Upper lobe of left lung (tissue), 6 donors: ENCODE results near the gene KDM3A. TPM values are rescaled to one million over a fixed set of nuclear protein-coding genes. Genes with fewer than 3 reads are reported as not detected.

Source experiments
- ATAC-seq, 2 donors: fragments of 200-7000 bp; cut with Tn5 transposase; one replicate each; pipeline ENCODE4 v1.9.1; 2022; ENCODE audit warnings: mild to moderate bottlenecking in 2 of 2, moderate library complexity in 2 of 2; ENCODE audit not compliant: low FRiP score in 2 of 2
- DNase-seq, 2 donors: peaks; one replicate each; pipeline ENCODE4 v3.0.0-alpha.2; 2019 to 2020
- H3K27ac ChIP-seq, 4 donors: fragments of 200-600 bp; sonication (generic); one replicate each; pipeline ENCODE4 v1.5.1; 2016 to 2019
- H3K27me3 ChIP-seq, 4 donors: fragments of 200-600 bp; sonication (generic); one replicate each; pipeline ENCODE4 v1.5.1; 2017 to 2019
- H3K36me3 ChIP-seq, 4 donors: fragments of 200-600 bp; sonication (generic); one replicate each; pipeline ENCODE4 v1.5.1; 2016 to 2019
- H3K4me1 ChIP-seq, 4 donors: fragments of 200-600 bp; sonication (generic); one replicate each; pipeline ENCODE4 v1.5.1; 2018 to 2019
- H3K4me3 ChIP-seq, 4 donors: fragments of 200-600 bp; sonication (generic); one replicate each; pipeline ENCODE4 v1.5.1; 2017 to 2019; ENCODE audit warnings: mild to moderate bottlenecking in 2 of 4, moderate library complexity in 1 of 4
- H3K9me3 ChIP-seq, 4 donors: fragments of 200-600 bp; sonication (generic); one replicate each; pipeline ENCODE4 v1.5.1; 2018 to 2019
- EP300 ChIP-seq, 4 donors: sonication (generic); formaldehyde crosslinking; IDR thresholded peaks; one replicate each; pipeline ENCODE4 v1.5.1; 2017; ENCODE audit warnings: antibody characterized with exemption in 4 of 4, control low read depth in 2 of 4
- POLR2A ChIP-seq, 4 donors: fragments of 450-650 bp; IDR thresholded peaks; one replicate each; pipeline ENCODE4 v1.5.1; 2016 to 2017; ENCODE audit warnings: antibody characterized with exemption in 4 of 4, mild to moderate bottlenecking in 2 of 4
- POLR2AphosphoS5 ChIP-seq, 2 donors: sonication (generic); formaldehyde crosslinking; IDR thresholded peaks; one replicate each; pipeline ENCODE4 v1.5.1; 2017; ENCODE audit warnings: antibody characterized with exemption in 2 of 2
- WGBS, 2 donors: methylation state at CpG; one replicate each; pipeline ENCODE4 v1.1.5; 2017 to 2018; 5-methylcytosine and 5-hydroxymethylcytosine counted together
- total RNA-seq, 6 donors: library from RNA; depleted of rRNA in 4 of 6; stranded (reverse); fragments of >200 nt in 4 of 6; gene quantifications; one replicate each; pipeline versions ENCODE4 v1.1.0 to v1.2.1, GENCODE V29; 2016 to 2021
- TF ChIP-seq, protein P1 (sequence below), 6 experiments: fragments of 450-650 bp in 4 of 6; fragments of 200-600 bp in 2 of 6; sonication (generic) in 2 of 6; IDR thresholded peaks; one replicate each; pipeline ENCODE4 v1.5.1; 2016 to 2019; ENCODE audit warnings: antibody characterized with exemption in 6 of 6
- donor health status: DM: no; HTN: no; CAD: no; lungs with moderate emphysema.
- donor health status: DM: no; HTN: yes; CAD: no; lungs with severe emphysema.

KDM3A gene
- total RNA-seq, 6 donors from 2014 or later = 24.9 to 68.9 (median 44.5) TPM

DNA sequence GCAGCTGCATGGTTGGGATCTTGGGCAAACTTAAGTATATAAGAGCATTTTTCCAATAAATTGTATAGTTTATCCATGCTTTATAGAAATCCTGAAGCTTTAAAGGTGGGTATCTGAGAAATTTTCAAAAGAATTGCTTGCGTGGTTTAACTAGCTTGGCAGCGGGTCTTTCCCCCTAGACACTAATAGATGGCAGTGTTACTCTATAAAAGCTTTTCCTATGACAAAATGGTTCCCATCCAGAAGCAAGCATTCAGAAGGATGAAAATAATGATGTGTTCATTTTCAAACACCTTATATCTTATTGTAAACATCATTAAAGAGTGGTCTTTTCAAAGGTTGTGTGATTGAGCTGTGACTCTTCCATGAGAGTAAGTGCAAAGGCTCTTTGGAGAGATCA is 45.9 kb downstream of the KDM3A start:
- no peak for DNase-seq

DNA sequence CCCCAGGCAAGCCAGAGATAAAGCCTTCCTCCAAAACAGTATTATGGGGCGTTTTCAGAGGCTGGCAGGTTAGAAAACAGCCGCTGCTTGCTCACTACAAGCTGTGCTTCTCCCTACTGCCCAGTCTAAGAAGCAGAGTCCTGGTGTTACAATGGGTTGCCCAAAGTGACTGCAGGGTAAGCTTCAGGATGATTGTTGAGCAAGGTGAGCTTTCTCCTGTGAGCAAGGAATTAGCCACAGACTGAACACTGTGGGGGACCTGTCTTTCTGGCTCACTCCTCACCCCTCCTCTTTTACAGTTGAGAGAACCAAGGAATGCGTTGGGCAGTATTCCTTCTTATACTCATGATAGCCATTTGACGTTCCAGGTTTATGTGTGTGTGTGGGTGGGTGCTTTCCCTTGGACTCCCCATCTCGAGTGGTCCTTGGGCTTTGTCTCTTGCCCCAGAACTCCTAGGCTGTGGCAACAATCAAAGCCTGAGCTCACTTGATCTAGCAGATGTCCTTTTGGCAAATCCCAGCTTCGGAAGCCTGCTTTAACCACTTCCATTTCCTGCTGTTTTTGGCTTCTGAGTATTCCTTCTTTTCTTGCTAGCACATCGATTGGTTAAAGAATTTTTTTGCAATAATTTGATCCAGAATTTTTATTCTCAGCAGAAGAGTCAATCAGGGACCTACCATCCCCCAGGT is 47.5 kb downstream of the KDM3A start:
- WGBS, 2 donors = 91 to 93% methylated on average over 6 to 7 of the region's 7 CpGs
- Histone ChIP-seq H3K27ac (peak overlapping the region in 1 of 4 donors; percentile 19), H3K36me3 (peaks cover 31 to 100% (median 80%) of the 10 kb centered on the region in 4 donors), H3K4me1 (no peaks in the 10 kb centered on the region), H3K27me3 (no peaks in the 10 kb centered on the region), H3K4me3 (no peak overlapping the region), H3K9me3 (no peaks in the 10 kb centered on the region)
- ATAC-seq (no peak), DNase-seq (no peak)
- TF ChIP-seq EP300 (IDR thresholded peaks at IDR 0.05) (no peak), POLR2A (IDR thresholded peaks at IDR 0.05) (no peak), POLR2AphosphoS5 (IDR thresholded peaks at IDR 0.05) (no peak)
- TF ChIP-seq, protein P1, sequence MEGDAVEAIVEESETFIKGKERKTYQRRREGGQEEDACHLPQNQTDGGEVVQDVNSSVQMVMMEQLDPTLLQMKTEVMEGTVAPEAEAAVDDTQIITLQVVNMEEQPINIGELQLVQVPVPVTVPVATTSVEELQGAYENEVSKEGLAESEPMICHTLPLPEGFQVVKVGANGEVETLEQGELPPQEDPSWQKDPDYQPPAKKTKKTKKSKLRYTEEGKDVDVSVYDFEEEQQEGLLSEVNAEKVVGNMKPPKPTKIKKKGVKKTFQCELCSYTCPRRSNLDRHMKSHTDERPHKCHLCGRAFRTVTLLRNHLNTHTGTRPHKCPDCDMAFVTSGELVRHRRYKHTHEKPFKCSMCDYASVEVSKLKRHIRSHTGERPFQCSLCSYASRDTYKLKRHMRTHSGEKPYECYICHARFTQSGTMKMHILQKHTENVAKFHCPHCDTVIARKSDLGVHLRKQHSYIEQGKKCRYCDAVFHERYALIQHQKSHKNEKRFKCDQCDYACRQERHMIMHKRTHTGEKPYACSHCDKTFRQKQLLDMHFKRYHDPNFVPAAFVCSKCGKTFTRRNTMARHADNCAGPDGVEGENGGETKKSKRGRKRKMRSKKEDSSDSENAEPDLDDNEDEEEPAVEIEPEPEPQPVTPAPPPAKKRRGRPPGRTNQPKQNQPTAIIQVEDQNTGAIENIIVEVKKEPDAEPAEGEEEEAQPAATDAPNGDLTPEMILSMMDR (IDR thresholded peaks at IDR 0.05) = no peak

More for the DNA sequence above, 45.9 kb downstream of the KDM3A start:
- 98 to 100% methylated on average over 2 of the region's 2 CpGs for WGBS, 2 donors
- no peaks in the 10 kb centered on the region for H3K9me3 ChIP-seq
- peaks cover 0 to 4% (median 0%) of the 10 kb centered on the region in 4 donors for H3K4me1 ChIP-seq
- H3K27ac ChIP-seq = no peak overlapping the region
- TF ChIP-seq, protein P1 (IDR thresholded peaks at IDR 0.05) = no peak
- TF ChIP-seq POLR2A (IDR thresholded peaks at IDR 0.05) (no peak), POLR2AphosphoS5 (IDR thresholded peaks at IDR 0.05) (no peak), EP300 (IDR thresholded peaks at IDR 0.05) (no peak)
- H3K36me3 ChIP-seq = peaks cover 34 to 100% (median 84%) of the 10 kb centered on the region in 4 donors
- no peak for ATAC-seq
- no peaks in the 10 kb centered on the region for H3K27me3 ChIP-seq
- H3K4me3 ChIP-seq = no peak overlapping the region

DNA sequence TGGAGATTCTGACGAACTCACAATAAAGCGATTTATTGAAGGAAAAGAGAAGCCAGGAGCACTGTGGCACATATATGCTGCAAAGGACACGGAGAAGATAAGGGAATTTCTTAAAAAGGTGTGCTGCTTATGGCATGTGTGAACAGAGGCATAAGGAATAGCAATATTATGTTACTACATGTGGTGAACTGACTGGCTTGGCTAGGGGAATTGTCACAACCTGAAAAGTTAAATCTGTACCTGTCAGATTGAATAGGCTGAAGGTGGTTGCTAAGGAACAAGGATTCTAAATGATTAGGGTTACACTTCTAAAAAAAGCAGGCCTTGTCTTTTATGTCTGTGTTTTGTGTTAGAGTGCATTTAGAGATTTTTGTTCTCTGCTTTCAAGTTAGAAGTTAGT is 48.4 kb downstream of the KDM3A start:
- H3K27me3 ChIP-seq = no peaks in the 10 kb centered on the region
- no peak overlapping the region for H3K27ac ChIP-seq
- ATAC-seq = no peak
- DNase-seq = no peak
- TF ChIP-seq EP300 (IDR thresholded peaks at IDR 0.05) (no peak), POLR2AphosphoS5 (IDR thresholded peaks at IDR 0.05) (no peak), POLR2A (IDR thresholded peaks at IDR 0.05) (no peak)
- TF ChIP-seq, protein P1 (IDR thresholded peaks at IDR 0.05) = no peak
- WGBS, 2 donors = 95 to 98% methylated on average over 3 of the region's 3 CpGs
- H3K4me3 ChIP-seq = no peak overlapping the region
- peaks cover 25 to 97% (median 72%) of the 10 kb centered on the region in 4 donors for H3K36me3 ChIP-seq
- H3K4me1 ChIP-seq = no peaks in the 10 kb centered on the region
- H3K9me3 ChIP-seq = no peaks in the 10 kb centered on the region

DNA sequence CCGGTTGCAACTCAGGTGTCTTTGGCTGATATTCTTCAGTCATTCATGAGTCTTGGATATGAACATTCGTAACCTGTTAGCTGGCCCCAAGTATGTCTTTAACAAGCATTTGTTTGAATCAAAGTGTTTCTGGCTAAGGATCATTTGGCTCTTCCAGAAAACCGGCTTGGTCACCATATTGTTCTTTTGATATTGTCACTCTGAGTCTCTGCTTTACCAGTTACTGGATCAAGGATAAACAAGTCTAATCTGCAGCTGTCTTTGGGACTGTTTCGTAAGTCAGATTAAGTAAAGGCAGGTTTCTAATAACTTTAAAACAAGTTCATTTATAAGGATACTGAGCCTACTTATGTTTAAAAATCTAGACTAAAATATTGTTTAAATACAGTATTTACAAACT is 49.1 kb downstream of the KDM3A start:
- DNase-seq (no peak), ATAC-seq (no peak)
- Histone ChIP-seq H3K4me3 (no peak overlapping the region), H3K36me3 (peaks cover 18 to 95% (median 65%) of the 10 kb centered on the region in 4 donors), H3K27me3 (no peaks in the 10 kb centered on the region), H3K27ac (no peak overlapping the region), H3K4me1 (no peaks in the 10 kb centered on the region), H3K9me3 (no peaks in the 10 kb centered on the region)
- TF ChIP-seq EP300 (IDR thresholded peaks at IDR 0.05) (no peak), POLR2AphosphoS5 (IDR thresholded peaks at IDR 0.05) (no peak), POLR2A (IDR thresholded peaks at IDR 0.05) (no peak)
- TF ChIP-seq, protein P1 (IDR thresholded peaks at IDR 0.05) = no peak
- WGBS, 2 donors = 94 to 98% methylated on average over 4 of the region's 4 CpGs

DNA sequence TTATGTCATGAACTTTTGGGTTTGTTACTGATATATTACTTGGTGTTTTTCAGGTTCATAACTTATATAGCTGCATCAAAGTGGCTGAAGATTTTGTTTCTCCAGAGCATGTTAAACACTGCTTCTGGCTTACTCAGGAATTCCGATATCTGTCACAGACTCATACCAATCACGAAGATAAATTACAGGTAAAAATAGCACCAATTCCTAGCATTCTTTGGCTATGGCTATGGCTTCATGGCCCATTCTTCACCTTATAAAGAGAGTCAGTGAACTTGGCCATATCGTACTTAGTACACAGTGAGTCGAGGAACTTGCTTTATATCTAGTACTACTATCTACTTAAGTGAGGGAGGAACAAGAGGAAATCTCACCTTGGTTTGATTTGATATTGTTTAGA is 49.9 kb downstream of the KDM3A start:
- TF ChIP-seq, protein P1 (IDR thresholded peaks at IDR 0.05) = no peak
- TF ChIP-seq POLR2A (IDR thresholded peaks at IDR 0.05) = no peak
- TF ChIP-seq EP300 (IDR thresholded peaks at IDR 0.05) = no peak
- no peak for TF ChIP-seq POLR2AphosphoS5 (IDR thresholded peaks at IDR 0.05)
- H3K4me1 ChIP-seq = no peaks in the 10 kb centered on the region
- ATAC-seq (no peak), DNase-seq (no peak)
- no peak overlapping the region for H3K4me3 ChIP-seq
- H3K9me3 ChIP-seq = no peaks in the 10 kb centered on the region
- H3K27ac ChIP-seq = no peak overlapping the region
- H3K27me3 ChIP-seq = no peaks in the 10 kb centered on the region
- H3K36me3 ChIP-seq = peaks cover 10 to 94% (median 60%) of the 10 kb centered on the region in 4 donors
- WGBS, 2 donors = 88 to 90% methylated on average over 4 of the region's 4 CpGs
